Left colon (tissue), 2 donors: Measurements from ENCODE around the gene GIMAP7. TPM values are rescaled to one million over a fixed set of nuclear protein-coding genes. Genes with fewer than 3 reads are reported as not detected.
"Not testable (repeated sequence)": the region's sequence is repeated elsewhere in the genome, so short reads cannot be mapped to it uniquely, and the experiment has no call there.

Source experiments
- ATAC-seq: fragments of 200-7000 bp; cut with Tn5 transposase; one replicate; pipeline ENCODE4 v1.9.1; 2020; ENCODE audit warnings: mild to moderate bottlenecking, moderate library complexity
- DNase-seq, 2 donors: peaks; one replicate each; pipeline ENCODE4 v3.0.0-alpha.2; 2020
- intact Hi-C, 2 donors: fragments of 100-400 bp; cut with DNase I in 1 of 2; cut with micrococcal nuclease in 1 of 2; formaldehyde crosslinking; loops; one replicate each; pipeline versions ENCODE4 v1.11.2 to v1.14.0; 2022; cut with DNase I, micrococcal nuclease
- total RNA-seq, 2 donors: library from RNA; stranded (reverse); fragmentation: NEBNext Ultra II Directional; extraction: Animal tissue kit (Norgen Biotek cat#: 25700); gene quantifications; one replicate each; pipeline ENCODE4 v1.2.1, GENCODE V29; 2021
- donor health status: DM: no; HTN: no; CAD: no.
- donor health status: DM: yes; HTN: yes; CAD: no.

Gene GIMAP7
- total RNA-seq, 2 donors from 2014 or later = 4.5 to 8.7 TPM

- DNase-seq (no peak), ATAC-seq (no peak)
- intact Hi-C loops = no loop called here
Observed at GRCh38 chr7:150507947-150508602, 6.6 kb upstream of the GIMAP7 start.

- ATAC-seq (no peak), DNase-seq (no peak)
- intact Hi-C loops = no loop called here
Observed at GRCh38 chr7:150511048-150511447, 3.6 kb upstream of the GIMAP7 start.

DNA sequence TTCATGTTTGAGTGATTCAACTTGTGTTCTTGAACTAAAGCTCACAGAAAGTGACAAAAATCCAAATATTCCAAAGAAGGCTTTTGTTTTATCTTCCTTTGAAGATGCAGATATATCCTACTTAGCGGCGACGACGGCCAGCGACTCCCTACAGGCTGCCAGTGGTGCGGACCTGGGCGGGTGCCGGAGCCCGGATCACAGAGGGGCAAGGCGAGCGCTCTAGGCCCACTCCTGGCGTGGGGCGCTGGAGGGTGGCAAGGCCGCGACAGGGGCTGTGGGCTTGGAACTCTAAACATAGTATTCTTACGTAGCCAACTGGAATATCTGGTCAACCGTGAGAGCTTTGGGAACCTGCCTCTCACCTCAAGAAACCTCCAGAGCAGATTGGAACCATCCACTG lies 914 bp upstream of the GIMAP7 start:
- ATAC-seq (no peak), DNase-seq (no peak)
- intact Hi-C loops = no loop called here

DNA sequence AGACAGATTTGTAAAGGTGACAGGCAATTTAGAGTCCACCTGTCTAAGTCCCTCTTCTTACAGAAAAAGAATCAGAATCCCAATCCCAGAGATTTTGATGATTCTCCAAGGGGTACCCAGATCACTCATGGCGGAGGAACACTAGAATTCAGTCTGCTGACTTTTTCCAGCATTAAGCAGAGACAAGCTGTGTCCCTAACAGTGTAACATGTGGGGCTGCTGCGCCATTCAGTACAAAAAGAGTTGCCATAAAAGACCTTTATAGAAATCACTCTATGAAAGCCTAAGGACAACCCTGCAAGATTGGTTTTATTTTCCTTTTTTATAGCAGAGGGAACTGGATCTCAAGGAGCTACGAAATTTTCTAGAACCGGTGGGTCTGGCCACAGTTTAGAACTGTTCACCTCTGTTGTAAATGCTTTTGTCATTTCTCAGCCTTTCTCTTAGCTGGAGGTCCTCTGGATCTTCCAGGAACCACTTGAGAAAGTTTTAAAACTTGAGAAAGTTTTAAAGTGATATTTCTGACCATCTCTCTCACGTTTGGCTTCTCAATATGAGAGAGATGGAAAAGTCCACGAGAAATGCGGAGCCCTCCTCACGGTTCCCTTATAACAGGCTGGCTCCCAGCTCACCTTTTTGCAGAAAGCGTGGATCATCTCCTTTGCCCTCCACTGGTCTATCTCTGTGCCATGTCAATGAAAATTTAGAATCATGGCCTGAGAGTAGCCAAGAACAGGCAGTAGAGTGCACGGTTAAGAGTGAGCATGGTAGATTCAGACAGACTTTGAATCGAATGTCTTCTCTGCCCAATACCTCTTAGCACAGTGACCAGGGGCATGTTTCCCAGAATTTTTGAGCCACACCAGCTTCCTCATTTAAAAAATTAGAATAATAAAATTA lies 826 bp downstream of the GIMAP7 start:
- ATAC-seq (no peak), DNase-seq (no peak)
- intact Hi-C loops = no loop called here

- DNase-seq (no peak), ATAC-seq (no peak)
- intact Hi-C loops = no loop called here
Observed at GRCh38 chr7:150516956-150517745, 2.5 kb downstream of the GIMAP7 start.

DNA sequence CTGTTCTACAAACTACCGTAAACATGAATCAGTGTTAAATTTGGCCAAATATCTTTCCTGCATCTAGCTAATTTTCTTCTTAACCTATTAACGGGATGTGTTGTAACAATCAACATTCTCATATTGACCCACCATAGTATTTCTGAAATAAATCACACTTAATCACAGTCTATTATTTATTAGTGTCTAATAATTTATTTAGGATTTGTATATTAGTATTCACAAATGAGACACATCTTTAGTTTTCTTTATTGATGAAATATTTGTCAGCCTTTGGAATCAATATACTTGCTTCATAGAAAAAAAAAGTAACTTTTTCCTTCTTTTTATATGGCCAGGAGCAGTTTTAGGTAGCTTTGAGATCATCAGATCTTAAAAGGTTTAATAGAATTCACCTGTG lies 4.6 kb downstream of the GIMAP7 start:
- intact Hi-C loops = no loop called here
- no peak for ATAC-seq

DNA sequence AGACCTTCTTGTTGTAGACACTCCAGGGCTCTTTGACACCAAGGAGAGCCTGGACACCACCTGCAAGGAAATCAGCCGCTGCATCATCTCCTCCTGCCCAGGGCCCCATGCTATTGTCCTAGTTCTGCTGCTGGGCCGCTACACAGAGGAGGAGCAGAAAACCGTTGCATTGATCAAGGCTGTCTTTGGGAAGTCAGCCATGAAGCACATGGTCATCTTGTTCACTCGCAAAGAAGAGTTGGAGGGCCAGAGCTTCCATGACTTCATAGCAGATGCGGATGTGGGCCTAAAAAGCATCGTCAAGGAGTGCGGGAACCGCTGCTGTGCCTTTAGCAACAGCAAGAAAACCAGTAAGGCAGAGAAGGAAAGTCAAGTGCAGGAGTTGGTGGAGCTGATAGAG lies 5.5 kb downstream of the GIMAP7 start:
- no peak for DNase-seq
- intact Hi-C loops = no loop called here
- no peak for ATAC-seq

More for the DNA sequence above, 4.6 kb downstream of the GIMAP7 start:
- DNase-seq = no peak

DNA sequence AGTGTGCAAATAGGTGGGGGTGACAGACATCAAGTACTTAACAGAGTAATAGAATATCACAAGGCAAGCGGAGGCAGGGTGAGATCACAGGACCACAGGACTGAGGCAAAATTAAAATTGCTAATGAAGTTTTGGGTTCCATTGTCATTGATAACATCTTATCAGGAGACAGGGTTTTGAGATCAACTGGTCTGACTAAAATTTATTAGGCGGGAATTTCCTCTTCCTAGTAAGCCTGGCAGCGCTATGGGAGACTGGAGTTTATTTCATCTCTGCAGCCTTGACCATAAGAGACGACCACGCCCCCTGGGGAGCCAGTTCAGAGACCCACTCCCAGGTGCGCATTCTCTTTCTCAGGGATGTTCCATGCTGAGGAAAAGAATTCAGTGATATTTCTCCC lies 8.3 kb downstream of the GIMAP7 start:
- ATAC-seq, intact Hi-C loops, DNase-seq: not testable (repeated sequence)

GRCh38 chr7:150524018-150524417 lies 9.3 kb downstream of the GIMAP7 start:
- ATAC-seq (no peak), DNase-seq (no peak)
- intact Hi-C loops = no loop called here

- ATAC-seq = no peak
- intact Hi-C loops = no loop called here
- DNase-seq = no peak
Observed at GRCh38 chr7:150531704-150532103, 17.0 kb downstream of the GIMAP7 start.

DNA sequence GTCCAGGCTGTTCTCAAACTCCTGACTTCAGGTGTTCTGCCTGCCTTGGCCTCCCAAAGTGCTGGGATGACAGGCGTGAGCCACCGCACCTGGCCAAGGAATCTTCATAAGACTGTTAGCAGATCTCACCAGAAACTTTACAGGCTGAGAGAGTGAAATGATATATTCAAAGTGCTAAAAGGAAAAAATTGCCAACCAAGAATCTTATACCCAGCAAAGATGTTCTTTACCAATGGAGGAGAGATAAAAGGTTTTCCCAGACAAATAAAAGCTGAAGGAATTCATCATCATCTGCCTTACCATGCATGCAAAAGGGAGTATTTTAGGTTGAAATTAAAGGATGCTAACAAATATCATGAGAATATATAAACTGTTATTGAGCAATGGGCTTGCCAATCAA lies 23.6 kb downstream of the GIMAP7 start:
- no peak for DNase-seq
- intact Hi-C loops = no loop called here
- ATAC-seq = no peak

DNA sequence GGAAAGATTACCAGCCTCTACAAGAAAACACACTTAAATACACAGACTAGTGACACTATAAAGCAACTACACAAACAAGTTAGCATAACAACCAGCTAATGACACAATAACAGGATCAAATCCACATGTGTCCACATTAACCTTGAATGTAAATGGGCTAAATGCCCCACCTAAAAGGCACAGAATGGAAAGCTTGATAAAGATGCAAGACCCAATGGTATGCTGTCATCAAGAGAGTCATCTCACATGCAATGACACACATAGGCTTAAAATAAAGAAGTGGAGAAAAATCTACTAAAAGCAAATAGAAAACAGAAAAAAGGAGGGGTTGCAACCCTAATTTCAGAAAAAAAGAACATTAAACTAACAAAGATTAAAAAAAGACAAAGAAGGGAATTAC lies 38.5 kb downstream of the GIMAP7 start:
- DNase-seq (no peak), ATAC-seq (no peak)
- intact Hi-C loops = no loop called here

DNA sequence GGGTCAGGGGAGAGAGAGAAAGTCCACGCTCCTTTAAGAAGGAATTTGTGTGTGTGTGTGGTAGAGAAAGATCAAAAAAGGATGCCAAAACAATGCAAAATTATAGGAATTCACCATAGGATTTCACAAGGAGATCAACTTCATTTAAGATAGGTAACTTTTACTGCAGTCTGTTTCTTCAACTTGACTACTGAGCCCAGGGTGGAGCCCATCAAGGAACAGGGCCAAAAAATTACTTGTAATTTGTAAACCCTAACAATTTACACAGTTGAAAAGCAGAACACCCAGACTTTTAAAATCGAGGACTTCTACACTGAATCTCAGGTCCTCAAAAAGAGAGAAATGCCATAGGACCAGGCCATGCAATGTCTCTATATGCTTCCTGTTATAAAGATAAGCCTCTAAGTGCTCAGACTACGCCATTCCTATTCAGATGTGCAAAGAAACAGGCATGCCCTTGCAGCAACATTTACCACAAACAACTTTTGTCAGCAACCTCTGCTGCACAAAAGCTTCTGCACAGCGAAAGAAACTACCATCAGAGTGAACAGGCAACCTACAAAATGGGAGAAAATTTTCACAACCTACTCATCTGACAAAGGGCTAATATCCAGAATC lies 42.0 kb downstream of the GIMAP7 start:
- ATAC-seq (peak; percentile 31), DNase-seq (no peak)
- intact Hi-C loops = no loop called here

- DNase-seq (no peak), ATAC-seq (no peak)
- intact Hi-C loops = loop anchor here in 1 of 2 donors (10.0 kb wide), 1 partner anchor 294 kb away; the partner anchor contains the start of gene AOC1
Observed at GRCh38 chr7:150560486-150560885, 45.8 kb downstream of the GIMAP7 start.

DNA sequence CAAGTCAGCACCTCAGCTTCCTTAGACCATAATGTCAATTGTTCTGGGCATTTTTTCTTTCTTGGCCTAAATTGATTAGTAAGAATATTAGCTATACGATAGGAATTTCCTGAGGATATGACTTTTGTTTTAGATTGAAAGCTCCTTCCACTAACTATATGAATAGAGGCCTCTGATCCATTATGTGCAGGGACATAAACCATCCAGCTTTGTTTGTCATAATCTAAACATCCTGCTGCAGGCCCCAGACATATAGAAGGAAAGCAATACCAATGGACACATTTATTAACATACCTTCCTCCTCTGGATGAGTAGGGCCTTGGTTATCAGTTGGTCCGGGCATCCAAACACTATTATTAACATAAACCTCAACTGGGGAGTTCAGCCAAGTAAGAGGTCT lies 48.2 kb downstream of the GIMAP7 start:
- no peak for DNase-seq
- intact Hi-C loops = loop anchor here in 1 of 2 donors (10.0 kb wide), 1 partner anchor 292 kb away; the partner anchor contains the start of gene AOC1
- ATAC-seq = no peak

DNA sequence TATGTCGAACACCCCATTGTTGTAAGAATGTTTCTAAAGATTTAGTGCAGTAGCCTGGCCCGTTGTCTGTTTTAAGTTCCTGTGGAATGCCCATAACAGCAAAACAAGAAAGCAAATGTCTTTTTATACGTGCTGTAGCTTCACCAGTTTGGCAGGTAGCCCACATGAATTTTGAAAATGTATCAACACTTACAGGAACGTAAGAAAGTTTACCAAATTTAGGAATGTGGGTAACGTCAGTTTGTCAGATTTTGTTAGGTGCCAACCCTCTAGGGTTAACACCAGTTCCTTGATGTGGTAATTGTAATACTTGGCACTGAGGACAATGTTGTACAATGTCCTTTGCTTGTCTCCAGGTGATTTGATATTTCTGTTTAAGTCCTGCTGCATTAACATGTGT lies 49.3 kb downstream of the GIMAP7 start:
- intact Hi-C loops = loop anchor here in 1 of 2 donors (10.0 kb wide), 1 partner anchor 291 kb away; the partner anchor contains the start of gene AOC1
- ATAC-seq = no peak

GRCh38 chr7:150564566-150564965 lies 49.9 kb downstream of the GIMAP7 start:
- ATAC-seq (no peak), DNase-seq (no peak)
- intact Hi-C loops = loop anchor here in 1 of 2 donors (10.0 kb wide), 1 partner anchor 290 kb away; the partner anchor contains the start of gene AOC1

More for the DNA sequence above, 49.3 kb downstream of the GIMAP7 start:
- no peak for DNase-seq

DNA sequence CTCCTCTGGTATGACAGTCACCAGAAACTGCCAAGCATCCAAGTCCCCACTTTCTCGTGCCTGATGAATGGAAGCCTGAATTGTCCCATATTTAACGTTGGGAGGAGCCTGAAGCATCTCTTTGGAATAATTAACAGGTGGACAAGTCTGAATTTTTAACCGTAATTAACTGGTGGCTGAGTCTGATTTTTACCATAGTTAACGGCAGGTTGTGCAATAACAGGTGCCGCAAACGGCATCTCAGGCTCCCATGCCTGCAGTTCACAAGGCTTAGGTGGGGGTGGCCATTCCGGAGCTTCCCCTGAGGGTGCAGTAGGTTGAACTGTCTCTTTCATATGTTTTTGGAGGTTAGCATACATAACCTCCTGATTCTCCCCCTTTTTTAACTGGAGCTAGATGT lies 50.6 kb downstream of the GIMAP7 start:
- intact Hi-C loops = loop anchor here in 1 of 2 donors (10.0 kb wide), 1 partner anchor 290 kb away; the partner anchor contains the start of gene AOC1
- ATAC-seq = no peak

GRCh38 chr7:150566123-150566522 lies 51.5 kb downstream of the GIMAP7 start:
- intact Hi-C loops = loop anchor here in 1 of 2 donors (10.0 kb wide), 1 partner anchor 289 kb away; the partner anchor contains the start of gene AOC1
- ATAC-seq (no peak), DNase-seq (no peak)

More for the DNA sequence above, 50.6 kb downstream of the GIMAP7 start:
- DNase-seq = no peak
